T-helper 17 cell (primary cell): ENCODE results near the gene PTPRD. TPM values are rescaled to one million over a fixed set of nuclear protein-coding genes. Genes with fewer than 3 reads are reported as not detected.
"Not testable (repeated sequence)": the region's sequence is repeated elsewhere in the genome, so short reads cannot be mapped to it uniquely, and the experiment has no call there.

Experiments
- ATAC-seq: fragments of 150-1000 bp; cut with Tn5 transposase; 2 replicates; pipeline ENCODE4 v1.10.0; 2021; ENCODE audit warnings: mild to moderate bottlenecking, moderate library complexity
- DNase-seq, 3 donors: peaks; one replicate each; pipeline versions ENCODE4 v3.0.0 to v3.0.0-alpha.2; 2020 to 2021
- H3K9me3 ChIP-seq: one replicate; pipeline ENCODE4 v1.7.0; 2013; ENCODE audit warnings: low read length, mild to moderate bottlenecking; ENCODE audit not compliant: control insufficient read depth, poor library complexity, severe bottlenecking
- H3K27ac Mint-ChIP-seq: one replicate; pipeline ENCODE4 v1.8.0; 2022; ENCODE audit warnings: mild to moderate bottlenecking, moderate library complexity, mixed read lengths
- H3K27me3 Mint-ChIP-seq: one replicate; pipeline ENCODE4 v1.8.0; 2022; ENCODE audit warnings: mixed read lengths
- H3K36me3 Mint-ChIP-seq: one replicate; pipeline ENCODE4 v1.8.0; 2022; ENCODE audit warnings: low read depth, mixed read lengths
- H3K4me1 Mint-ChIP-seq: one replicate; pipeline ENCODE4 v1.8.0; 2022; ENCODE audit warnings: mild to moderate bottlenecking, mixed read lengths
- H3K4me3 Mint-ChIP-seq: one replicate; pipeline ENCODE4 v1.8.0; 2022; ENCODE audit warnings: mild to moderate bottlenecking, moderate library complexity, mixed read lengths
- total RNA-seq, 4 donors: library from RNA in 2 of 4; stranded (reverse) in 2 of 4; gene quantifications; one replicate each; pipeline ENCODE4 v1.2.3 and lab custom pipeline; 2022 to 2026

PTPRD gene
- total RNA-seq, 2 donors from 2014 or later, result not detected

DNA sequence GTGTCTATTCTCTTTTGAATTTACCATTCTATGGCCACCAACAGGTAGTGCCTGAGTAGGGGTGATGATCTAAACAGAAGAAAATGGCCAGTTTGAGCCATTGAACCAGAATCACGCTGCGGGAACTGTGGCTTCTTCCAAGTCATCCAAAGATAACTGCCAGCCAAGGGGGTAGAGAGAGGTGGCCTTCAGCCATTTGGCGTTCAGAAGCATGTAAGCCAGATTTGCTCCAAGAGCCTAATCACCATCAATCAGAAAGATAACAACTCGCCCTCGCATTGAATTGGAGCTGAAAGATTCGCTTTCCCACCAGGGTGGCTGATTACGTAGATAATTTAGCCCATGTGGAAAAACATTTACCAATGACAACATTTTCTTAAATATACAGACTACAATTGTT, 1510.5 kb downstream of the PTPRD start:
- no peaks in the 10 kb centered on the region for H3K4me1 Mint-ChIP-seq
- no peaks in the 10 kb centered on the region for H3K27me3 Mint-ChIP-seq
- no peak overlapping the region for H3K4me3 Mint-ChIP-seq
- ATAC-seq (no peak), DNase-seq (no peak)
- no peak overlapping the region for H3K27ac Mint-ChIP-seq
- no peaks in the 10 kb centered on the region for H3K36me3 Mint-ChIP-seq
- no peaks in the 10 kb centered on the region for H3K9me3 ChIP-seq

DNA sequence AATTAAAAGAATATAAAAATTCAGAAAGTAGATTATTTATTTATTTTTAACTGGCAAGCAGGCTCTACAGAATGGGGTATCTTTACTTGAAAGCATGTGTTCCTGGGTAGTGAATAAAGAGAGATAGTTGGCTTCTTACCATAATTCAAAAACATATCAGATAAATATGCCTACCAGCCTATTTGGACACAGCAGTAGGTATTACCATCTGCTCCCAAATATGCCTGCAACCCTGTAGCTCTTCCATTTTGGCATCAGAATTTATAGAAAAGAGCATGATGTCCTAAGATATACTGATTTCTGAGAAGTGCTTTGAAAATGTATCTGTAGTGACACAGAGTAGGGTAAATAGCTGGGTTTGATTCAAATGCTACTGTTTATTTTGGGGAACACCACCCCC, 1512.7 kb downstream of the PTPRD start:
- H3K4me1 Mint-ChIP-seq, result no peaks in the 10 kb centered on the region
- H3K36me3 Mint-ChIP-seq, result no peaks in the 10 kb centered on the region
- DNase-seq (no peak), ATAC-seq (no peak)
- H3K4me3 Mint-ChIP-seq, result no peak overlapping the region
- H3K27me3 Mint-ChIP-seq, result no peaks in the 10 kb centered on the region
- H3K9me3 ChIP-seq, result no peaks in the 10 kb centered on the region
- no peak overlapping the region for H3K27ac Mint-ChIP-seq

DNA sequence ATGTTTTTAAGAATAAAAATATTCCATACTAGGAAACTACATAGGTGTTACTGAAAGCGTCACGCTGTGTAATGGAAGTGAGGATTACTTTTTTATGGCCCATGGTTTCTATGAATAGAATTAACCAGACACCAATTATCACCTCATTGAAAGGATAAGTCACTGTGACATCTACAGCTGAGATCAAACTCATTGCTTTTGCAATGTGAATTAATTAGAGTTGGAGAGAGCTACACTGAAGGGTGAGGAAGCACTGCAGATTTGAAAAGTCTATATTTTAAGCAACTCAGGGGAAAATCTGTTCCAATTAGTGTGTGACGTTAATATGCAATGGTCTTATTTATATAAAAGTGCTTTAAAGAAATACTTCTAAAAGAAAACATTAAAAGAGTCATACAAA, 1513.2 kb downstream of the PTPRD start:
- H3K4me3 Mint-ChIP-seq, result no peak overlapping the region
- no peaks in the 10 kb centered on the region for H3K36me3 Mint-ChIP-seq
- H3K4me1 Mint-ChIP-seq, result no peaks in the 10 kb centered on the region
- H3K9me3 ChIP-seq, result no peaks in the 10 kb centered on the region
- DNase-seq (no peak), ATAC-seq (no peak)
- H3K27ac Mint-ChIP-seq, result no peak overlapping the region
- no peaks in the 10 kb centered on the region for H3K27me3 Mint-ChIP-seq

DNA sequence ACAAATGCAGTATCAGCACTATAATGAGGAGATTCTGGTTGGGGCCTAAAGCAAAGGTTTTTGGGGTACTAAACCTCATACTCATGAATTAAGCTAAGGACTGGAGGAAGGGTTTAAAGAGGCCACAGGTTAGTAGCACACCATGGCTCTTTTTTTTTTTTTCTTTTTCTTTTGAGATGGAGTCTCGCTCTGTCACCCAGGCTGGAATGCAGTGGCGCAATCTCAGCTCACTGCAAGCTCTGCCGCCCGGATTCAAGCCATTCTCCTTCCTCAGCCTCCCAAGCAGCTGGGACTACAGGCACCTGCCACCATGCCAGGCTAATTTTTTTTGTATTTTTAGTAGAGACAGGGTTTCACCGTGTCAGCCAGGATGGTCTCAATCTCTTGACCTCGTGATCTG, 1515.5 kb downstream of the PTPRD start:
- DNase-seq, ATAC-seq, H3K9me3 ChIP-seq, H3K4me1 Mint-ChIP-seq, H3K4me3 Mint-ChIP-seq, H3K27me3 Mint-ChIP-seq, H3K36me3 Mint-ChIP-seq, H3K27ac Mint-ChIP-seq: not testable (repeated sequence)

DNA sequence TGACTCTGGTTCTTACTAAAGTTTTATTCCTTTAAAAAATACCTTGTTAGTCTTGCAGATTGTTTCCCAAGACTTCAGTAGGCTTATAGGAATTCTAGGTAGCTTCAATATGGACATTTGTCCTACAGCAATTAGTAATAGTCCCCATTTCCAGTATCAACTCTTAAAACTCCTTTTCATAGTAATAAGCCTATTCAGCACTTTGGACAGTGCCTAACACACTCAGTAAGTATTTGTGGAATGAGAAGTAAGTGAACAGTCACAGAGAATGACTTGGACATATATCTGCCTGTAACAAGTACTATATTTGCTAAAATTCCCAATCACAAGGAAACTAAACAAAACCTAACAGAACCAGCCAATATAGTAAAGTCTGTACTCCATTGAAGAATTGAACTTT, 1521.4 kb downstream of the PTPRD start:
- Mint-ChIP-seq H3K36me3 (no peaks in the 10 kb centered on the region), H3K4me1 (no peaks in the 10 kb centered on the region), H3K27ac (no peak overlapping the region), H3K27me3 (no peaks in the 10 kb centered on the region), H3K4me3 (no peak overlapping the region)
- ATAC-seq (no peak), DNase-seq (no peak)
- no peaks in the 10 kb centered on the region for H3K9me3 ChIP-seq

DNA sequence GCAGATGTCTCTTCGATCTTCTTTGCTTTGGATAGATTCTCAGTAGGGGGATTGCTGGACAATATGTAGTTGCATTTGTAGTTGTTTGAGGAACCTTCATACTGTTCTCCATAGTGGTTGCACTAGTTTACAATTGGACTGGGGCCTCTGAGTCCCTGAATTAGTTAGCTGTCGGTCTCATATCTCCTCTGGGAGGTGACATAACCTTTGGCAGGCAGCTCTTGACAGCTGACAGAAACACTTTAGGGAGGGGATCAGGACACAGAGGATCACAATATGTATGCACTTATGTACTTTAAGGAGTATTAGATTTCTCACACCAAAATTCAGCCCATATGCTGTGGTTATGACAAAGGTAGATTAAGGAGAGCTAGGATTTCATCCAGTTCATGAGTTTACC, 1533.3 kb downstream of the PTPRD start:
- Mint-ChIP-seq H3K36me3 (no peaks in the 10 kb centered on the region), H3K27me3 (no peaks in the 10 kb centered on the region), H3K27ac (no peak overlapping the region), H3K4me3 (no peak overlapping the region), H3K4me1 (no peaks in the 10 kb centered on the region)
- ATAC-seq (no peak), DNase-seq (no peak)
- H3K9me3 ChIP-seq, result no peaks in the 10 kb centered on the region

DNA sequence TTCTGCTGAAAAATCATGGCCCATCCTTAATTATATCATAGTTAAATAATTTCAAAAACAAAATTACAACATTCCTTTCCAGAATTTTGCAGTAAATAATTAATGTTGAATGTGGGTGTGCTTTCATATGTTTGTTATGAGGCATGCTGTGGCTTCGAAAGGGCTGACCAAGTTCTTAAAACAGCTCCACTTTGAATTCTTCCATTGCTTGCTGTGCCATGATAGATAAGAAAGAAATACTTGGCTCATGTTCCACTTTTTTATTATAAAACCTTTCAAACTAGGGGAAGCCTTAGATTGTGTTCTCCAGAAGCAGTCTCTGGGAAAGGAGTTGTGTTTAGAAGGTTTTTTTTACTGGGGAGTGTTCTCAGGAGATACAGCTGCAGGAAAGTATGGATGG, 1534.5 kb downstream of the PTPRD start:
- Mint-ChIP-seq H3K4me3 (no peak overlapping the region), H3K27me3 (no peaks in the 10 kb centered on the region), H3K36me3 (no peaks in the 10 kb centered on the region), H3K27ac (no peak overlapping the region), H3K4me1 (no peaks in the 10 kb centered on the region)
- no peaks in the 10 kb centered on the region for H3K9me3 ChIP-seq
- ATAC-seq (no peak), DNase-seq (no peak)

DNA sequence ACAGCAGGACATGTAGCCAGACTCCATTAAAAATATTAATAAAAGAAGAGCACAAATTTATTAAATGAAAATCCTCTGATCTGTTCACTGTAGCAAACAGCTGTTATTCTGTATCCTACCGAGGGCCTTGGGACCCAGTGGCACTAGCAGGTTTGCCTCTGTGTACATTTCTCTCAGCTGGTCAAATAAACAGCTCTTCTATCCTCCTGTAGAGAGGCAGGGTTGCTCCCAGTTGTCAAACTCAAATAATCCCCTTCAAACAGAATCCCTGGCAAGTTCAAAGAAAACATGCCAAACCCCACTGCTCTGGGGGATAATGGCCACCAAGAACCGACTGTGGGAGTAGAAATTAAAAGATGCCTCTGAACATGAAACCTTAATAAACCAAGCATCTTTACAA, 1551.2 kb downstream of the PTPRD start:
- Mint-ChIP-seq H3K27me3 (no peaks in the 10 kb centered on the region), H3K4me1 (no peaks in the 10 kb centered on the region), H3K27ac (no peak overlapping the region), H3K4me3 (no peak overlapping the region), H3K36me3 (no peaks in the 10 kb centered on the region)
- H3K9me3 ChIP-seq, result no peaks in the 10 kb centered on the region
- DNase-seq, result no peak
- ATAC-seq, result no peak

DNA sequence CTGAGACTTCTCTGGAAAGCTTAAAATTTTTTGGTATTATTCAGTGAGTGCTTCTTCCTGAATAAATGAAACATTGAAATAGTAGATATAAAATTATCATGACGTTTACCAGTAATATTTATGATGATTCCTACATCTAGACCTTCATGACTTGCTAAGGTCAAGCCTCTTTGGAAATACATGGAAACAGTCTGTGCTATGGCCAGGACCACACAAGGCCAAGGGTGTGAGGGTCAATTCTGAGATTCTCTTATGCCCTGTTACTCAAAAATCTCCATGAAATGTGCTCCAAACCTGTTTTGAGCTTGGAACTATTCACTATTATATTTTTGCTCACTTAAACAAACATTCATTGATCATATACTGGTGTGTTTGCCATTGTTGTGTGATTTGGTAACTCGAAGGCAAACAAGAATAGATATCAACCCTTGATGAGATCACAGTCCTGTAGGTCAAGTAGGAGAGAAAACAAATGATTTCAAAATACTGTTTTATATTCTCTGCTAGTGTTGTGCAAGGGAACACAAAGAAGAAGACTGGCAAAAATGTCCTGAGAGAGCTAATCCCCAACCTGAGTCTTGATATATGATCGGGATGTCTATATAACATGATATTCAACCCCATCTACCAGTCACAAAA, 1558.3 kb downstream of the PTPRD start:
- Mint-ChIP-seq H3K27ac (no peak overlapping the region), H3K27me3 (no peaks in the 10 kb centered on the region), H3K36me3 (no peaks in the 10 kb centered on the region), H3K4me1 (no peaks in the 10 kb centered on the region), H3K4me3 (no peak overlapping the region)
- ATAC-seq (no peak), DNase-seq (no peak)
- no peaks in the 10 kb centered on the region for H3K9me3 ChIP-seq

DNA sequence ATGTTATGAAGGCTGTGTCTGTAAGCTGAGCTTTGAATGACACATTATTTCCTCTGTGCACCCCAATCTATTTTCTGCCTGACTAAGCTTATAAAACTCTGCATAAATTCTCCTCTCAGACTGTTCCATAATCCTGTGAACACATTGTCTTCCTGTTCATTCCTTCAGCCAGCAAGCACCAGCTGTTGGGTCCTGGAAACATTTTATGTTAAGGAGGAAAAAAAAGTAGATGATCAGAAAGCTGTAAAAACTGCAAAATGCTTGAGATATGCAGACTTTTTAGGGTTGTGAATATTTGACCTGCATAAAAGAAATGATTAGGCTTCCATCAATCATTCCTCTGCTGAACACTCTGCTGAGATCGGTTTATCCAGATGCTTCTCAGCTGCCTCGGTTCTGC, 1567.2 kb downstream of the PTPRD start:
- H3K36me3 Mint-ChIP-seq, result no peaks in the 10 kb centered on the region
- DNase-seq (no peak), ATAC-seq (no peak)
- H3K9me3 ChIP-seq, result no peaks in the 10 kb centered on the region
- no peaks in the 10 kb centered on the region for H3K4me1 Mint-ChIP-seq
- no peaks in the 10 kb centered on the region for H3K27me3 Mint-ChIP-seq
- no peak overlapping the region for H3K4me3 Mint-ChIP-seq
- no peak overlapping the region for H3K27ac Mint-ChIP-seq

DNA sequence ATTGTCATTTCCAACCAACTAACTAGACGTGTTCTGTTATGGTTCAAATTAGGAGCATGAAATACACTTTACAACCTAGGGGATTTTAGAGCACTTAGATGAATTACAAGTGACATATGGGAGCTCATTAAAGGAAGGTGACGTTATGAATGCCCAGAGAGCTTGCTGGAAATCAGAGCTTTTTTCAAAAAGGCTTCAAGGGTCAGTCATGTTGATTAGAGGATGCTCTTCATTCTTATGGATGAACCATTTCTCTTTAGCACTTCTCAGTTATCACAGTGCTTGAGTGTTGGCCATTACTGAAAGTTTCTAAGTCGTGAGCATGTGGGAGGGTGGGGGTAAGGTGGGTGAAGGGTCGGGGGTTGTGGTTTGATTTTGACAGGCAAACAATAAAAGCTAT, 1567.7 kb downstream of the PTPRD start:
- DNase-seq (no peak), ATAC-seq (no peak)
- no peaks in the 10 kb centered on the region for H3K9me3 ChIP-seq
- H3K4me3 Mint-ChIP-seq, result no peak overlapping the region
- H3K4me1 Mint-ChIP-seq, result no peaks in the 10 kb centered on the region
- no peaks in the 10 kb centered on the region for H3K27me3 Mint-ChIP-seq
- no peak overlapping the region for H3K27ac Mint-ChIP-seq
- H3K36me3 Mint-ChIP-seq, result no peaks in the 10 kb centered on the region

DNA sequence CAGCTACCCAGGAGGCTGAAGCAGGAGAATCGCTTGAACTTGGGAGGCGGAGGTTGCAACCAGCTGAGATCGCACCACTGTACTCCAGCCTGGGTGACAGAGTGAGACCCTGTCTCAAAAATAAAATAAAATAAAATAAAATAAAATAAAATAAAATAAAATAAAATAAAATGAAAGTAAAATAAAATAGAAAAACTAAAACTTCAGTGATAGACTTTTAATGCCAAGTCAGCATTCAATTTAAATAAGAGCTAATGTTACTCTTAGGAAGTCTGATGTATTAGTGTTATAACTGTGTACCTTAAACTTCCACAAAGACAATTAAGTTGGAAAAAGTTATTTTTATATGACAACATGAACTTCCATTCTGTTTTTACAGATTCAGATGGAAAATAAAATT, 1569.0 kb downstream of the PTPRD start:
- not testable (repeated sequence) for ATAC-seq, H3K4me3 Mint-ChIP-seq

DNA sequence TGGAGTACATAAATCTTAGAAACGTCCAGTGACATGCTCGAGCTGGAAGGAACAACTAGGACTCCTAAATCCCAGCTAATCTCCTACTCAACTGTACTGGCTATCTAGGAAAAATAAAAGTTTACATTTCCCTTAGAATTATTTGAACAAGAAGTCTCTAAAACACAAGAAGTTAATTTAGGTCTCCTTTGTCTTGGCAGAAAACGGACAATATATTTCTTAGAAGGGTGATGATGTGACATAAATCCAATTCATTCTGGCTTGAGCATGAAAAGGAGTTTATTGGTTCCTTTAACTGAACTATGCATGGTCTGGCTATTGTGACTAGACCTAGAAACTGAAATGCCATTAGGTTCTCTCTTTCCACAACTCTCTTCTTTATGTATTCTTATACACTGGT, 1571.0 kb downstream of the PTPRD start:
- no peak for ATAC-seq
- Mint-ChIP-seq H3K27ac (no peak overlapping the region), H3K4me1 (no peaks in the 10 kb centered on the region), H3K27me3 (no peaks in the 10 kb centered on the region), H3K36me3 (no peaks in the 10 kb centered on the region), H3K4me3 (no peak overlapping the region)
- no peaks in the 10 kb centered on the region for H3K9me3 ChIP-seq
- no peak for DNase-seq

More for the DNA sequence above, 1569.0 kb downstream of the PTPRD start:
- not testable (repeated sequence) for H3K27ac Mint-ChIP-seq, DNase-seq, H3K36me3 Mint-ChIP-seq, H3K27me3 Mint-ChIP-seq, H3K9me3 ChIP-seq, H3K4me1 Mint-ChIP-seq

DNA sequence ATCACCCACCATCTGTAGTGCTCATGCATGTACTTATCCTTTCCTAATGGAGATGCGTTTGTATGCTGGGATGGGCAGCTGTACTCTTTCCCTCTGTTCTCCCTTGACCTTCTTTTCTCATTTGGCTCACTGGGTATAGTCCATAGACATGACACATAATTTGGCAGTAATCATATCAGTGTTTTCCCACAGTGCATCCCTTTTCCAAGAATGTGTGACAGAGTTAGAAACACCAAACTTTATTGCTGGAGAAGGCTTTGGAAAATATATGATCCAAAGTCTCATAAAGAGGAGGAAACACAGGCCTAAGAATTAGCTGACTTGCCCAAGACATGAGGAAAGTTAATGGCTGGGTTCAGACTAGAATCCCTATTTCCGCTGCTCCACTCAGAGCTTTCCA, 1579.8 kb downstream of the PTPRD start:
- DNase-seq (no peak), ATAC-seq (no peak)
- H3K4me3 Mint-ChIP-seq, result no peak overlapping the region
- H3K4me1 Mint-ChIP-seq, result no peaks in the 10 kb centered on the region
- no peak overlapping the region for H3K27ac Mint-ChIP-seq
- no peaks in the 10 kb centered on the region for H3K9me3 ChIP-seq
- no peaks in the 10 kb centered on the region for H3K36me3 Mint-ChIP-seq
- no peaks in the 10 kb centered on the region for H3K27me3 Mint-ChIP-seq
